GM12891 (cell line): Measurements from ENCODE around the gene FGF12.

Experiments used
- DNase-seq: peaks from one replicate; pipeline ENCODE4 v3.0.0; 2011; ENCODE audit warnings: low spot score; ENCODE audit not compliant: insufficient read length
- FAIRE-seq: peaks from 2 replicates; lab custom pipeline; 2011; peaks lifted over from hg19 to GRCh38; lab: Jason Lieb, UNC
- PAX5 ChIP-seq: IDR thresholded peaks from 2 replicates; pipeline ENCODE4 v1.6.1; 2011; ENCODE audit warnings: low read length, moderate library complexity, mild to moderate bottlenecking; ENCODE audit not compliant: insufficient read depth, severe bottlenecking
- POLR2A ChIP-seq: IDR thresholded peaks from 2 replicates; pipeline ENCODE4 v1.6.1; 2011; ENCODE audit warnings: low read depth, low read length, control low read depth
- POLR2AphosphoS5 ChIP-seq: IDR thresholded peaks from 2 replicates; pipeline ENCODE4 v1.6.1; 2011; ENCODE audit warnings: low read depth, low read length, control low read depth
- POU2F2 ChIP-seq: IDR thresholded peaks from 2 replicates; pipeline ENCODE4 v1.6.1; 2011; ENCODE audit warnings: low read depth, mild to moderate bottlenecking, control low read depth, low read length, moderate library complexity
- SPI1 ChIP-seq: IDR thresholded peaks from 2 replicates; pipeline ENCODE4 v1.6.1; 2011; ENCODE audit warnings: low read depth, low read length, control low read depth
- TAF1 ChIP-seq: IDR thresholded peaks from 2 replicates; pipeline ENCODE4 v1.6.1; 2011; ENCODE audit warnings: low read depth, low read length, control low read depth

FGF12 gene

DNA sequence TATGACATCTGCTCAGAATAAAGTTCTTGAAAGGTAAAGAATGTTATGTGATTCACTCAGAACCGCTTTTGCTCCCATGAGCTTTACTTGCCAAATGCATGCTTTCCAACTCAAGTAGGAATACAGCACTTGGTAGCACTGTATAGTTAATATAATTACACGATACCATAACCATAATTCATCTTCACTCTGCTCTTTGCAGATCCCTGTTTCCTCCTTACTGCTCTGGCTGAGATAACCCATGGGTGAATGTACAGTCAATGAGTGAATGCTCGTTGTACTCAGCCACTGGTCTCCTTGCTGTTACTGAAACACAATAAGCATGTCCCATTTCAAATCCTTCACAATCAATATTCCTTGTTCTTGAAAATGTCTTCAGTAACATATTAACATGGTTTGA is 550.0 kb downstream of the FGF12 start:
- TF ChIP-seq PAX5 (no peak), POLR2A (no peak)
- no peak for FAIRE-seq
- no peak for DNase-seq

DNA sequence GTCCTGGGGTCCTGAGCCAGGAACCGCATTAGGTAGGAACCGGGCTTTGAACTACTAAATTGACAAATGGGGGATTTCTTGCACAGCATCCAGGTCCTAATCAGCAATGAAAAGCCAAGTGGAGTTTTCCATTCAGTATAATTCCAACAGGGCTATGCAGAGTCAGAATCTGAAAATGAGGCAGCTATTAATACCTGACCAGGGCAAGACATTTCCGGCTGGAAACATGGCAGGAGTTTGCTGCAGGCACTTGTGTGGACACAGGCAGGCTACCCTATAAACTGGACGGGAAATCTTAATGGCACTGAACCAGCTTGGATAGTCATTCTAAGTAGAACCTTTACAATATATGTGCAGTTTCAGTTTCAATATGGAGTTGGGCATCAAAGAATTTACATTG is 553.1 kb downstream of the FGF12 start:
- no peak for TF ChIP-seq POLR2A
- DNase-seq (no peak), FAIRE-seq (no peak)

DNA sequence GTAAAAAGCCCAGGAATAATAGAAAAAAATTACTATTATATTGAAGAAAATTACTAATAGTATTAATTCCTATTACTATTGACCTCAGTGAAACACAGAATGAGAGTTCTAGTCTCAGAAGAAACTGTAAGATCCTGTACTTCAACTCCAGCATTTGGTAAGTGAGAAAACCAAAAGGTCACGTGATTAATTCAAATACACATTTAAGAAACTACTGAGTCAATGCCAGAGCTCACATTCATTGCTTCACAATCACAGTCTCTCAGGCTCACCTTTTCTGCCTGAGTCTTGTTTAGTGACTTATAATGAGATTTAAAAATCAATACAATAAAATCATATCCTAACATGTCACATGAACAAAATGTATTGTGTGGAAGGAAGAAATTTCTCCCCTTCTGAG is 556.1 kb downstream of the FGF12 start:
- FAIRE-seq, result no peak
- DNase-seq, result no peak
- no peak for TF ChIP-seq SPI1
- TF ChIP-seq PAX5, result no peak
- no peak for TF ChIP-seq POU2F2
- no peak for TF ChIP-seq POLR2AphosphoS5
- TF ChIP-seq POLR2A, result no peak
- TF ChIP-seq TAF1, result no peak

DNA sequence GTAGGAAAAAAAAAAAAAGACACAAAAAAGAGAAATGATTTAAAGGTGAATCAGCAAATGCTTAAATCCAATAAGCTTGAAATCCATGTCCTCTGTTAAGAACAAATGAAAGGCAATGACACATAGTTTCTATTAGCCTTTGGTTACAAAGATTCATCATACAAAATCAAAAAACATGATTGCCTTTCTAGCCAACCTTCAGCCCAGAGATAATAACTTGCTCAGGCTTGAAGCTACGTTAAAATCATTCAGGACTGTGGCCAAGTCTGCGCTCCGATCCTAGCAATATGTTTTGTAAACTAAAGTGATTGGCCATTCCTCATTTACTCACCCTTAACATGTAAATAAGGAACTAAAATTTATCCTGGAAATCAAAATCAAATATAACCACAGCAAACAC is 556.7 kb downstream of the FGF12 start:
- FAIRE-seq, result no peak
- DNase-seq, result no peak
- no peak for TF ChIP-seq SPI1
- TF ChIP-seq TAF1, result no peak
- no peak for TF ChIP-seq POLR2AphosphoS5
- TF ChIP-seq PAX5, result no peak
- no peak for TF ChIP-seq POLR2A
- no peak for TF ChIP-seq POU2F2

DNA sequence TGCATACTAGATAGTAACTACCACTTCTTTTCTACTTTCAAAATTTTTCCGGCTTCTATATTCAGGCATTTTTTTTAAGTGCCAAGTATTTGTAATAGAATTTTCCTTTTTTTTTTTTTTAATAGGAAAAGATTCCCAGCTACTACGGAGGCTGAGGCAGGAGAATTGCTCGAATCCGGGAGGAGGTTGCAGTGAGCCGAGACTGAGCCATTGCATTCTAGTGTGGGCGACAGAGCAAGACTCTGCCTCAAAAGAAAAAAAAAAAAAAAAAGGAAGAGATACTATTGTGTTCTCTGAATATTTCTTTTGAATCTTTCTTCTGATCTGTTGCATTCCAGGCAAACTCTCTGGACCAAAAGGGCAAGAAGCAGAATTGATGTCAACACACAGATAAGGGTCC is 557.3 kb downstream of the FGF12 start:
- FAIRE-seq, result no peak

DNA sequence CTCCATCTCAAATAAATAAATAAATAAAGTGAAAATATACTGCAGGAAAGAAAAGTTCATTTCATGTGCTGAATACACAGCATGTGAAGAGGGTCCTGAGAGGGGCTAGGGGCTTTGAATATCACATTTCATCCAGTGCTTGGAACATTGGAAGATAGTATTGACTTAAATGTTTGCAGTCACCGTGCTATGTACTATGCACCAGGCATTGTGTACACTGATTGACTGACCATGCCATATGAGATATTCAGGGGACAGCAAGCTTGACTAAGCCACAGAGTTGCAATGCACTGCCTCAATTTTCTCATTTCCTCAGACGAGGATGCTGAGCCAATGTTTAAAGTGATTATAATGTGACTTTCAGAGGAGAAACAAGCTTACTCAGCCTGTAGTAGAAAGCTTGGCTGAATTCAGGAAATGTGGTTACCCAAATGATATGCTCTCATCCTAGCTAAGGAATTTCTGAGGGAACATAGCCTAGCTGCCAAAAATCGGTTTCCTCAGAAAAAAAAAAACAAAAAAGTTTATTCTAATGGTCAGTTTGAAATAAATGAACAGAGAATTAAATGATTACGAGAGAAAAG is 557.9 kb downstream of the FGF12 start:
- no peak for TF ChIP-seq TAF1
- TF ChIP-seq POLR2A, result no peak
- no peak for TF ChIP-seq PAX5
- TF ChIP-seq SPI1, result no peak
- no peak for TF ChIP-seq POU2F2
- no peak for TF ChIP-seq POLR2AphosphoS5
- DNase-seq (no peak), FAIRE-seq (no peak)

More for the DNA sequence above, 557.3 kb downstream of the FGF12 start:
- no peak for TF ChIP-seq POLR2A
- TF ChIP-seq PAX5, result no peak
- no peak for TF ChIP-seq SPI1
- TF ChIP-seq TAF1, result no peak
- no peak for TF ChIP-seq POLR2AphosphoS5
- TF ChIP-seq POU2F2, result no peak
- DNase-seq, result no peak

DNA sequence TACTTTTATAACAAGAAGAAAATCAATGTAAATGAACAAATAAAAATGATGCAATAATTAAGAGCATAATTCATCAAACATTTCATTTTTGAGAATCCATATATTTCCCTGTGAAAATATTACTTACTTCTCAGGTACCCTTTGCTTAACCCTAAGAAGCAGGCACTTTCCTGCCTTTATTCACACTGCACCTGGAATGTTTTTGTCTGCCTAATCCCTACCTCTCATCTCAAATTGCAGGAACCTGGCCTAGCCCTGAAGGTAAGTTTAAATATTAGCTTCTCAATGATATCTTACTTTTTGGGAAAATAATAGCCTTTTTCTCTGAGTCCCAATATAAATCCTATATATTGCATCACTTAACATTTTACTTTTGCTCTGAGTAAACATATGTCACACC is 559.1 kb downstream of the FGF12 start:
- FAIRE-seq (no peak), DNase-seq (no peak)
- TF ChIP-seq POLR2A (no peak), PAX5 (no peak), POLR2AphosphoS5 (no peak), SPI1 (no peak), TAF1 (no peak), POU2F2 (no peak)

DNA sequence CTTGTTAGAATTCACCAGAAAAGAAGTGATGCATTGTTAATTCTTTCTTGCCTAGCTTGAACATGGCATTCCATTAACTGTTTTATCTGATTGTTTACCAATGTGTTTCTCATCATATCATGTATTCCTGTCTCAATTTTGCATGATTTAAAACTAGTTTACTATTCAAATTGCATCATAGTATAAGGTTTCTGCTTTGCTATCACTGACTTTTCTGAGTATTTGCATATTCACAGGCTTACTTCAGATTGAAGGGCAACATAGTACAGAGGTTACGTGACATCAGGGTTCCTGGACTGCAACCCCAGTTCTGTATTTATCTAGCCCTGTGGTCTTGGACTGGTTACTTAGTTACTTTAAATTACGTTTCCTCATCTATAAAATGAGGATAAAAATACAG is 561.8 kb downstream of the FGF12 start:
- no peak for TF ChIP-seq POU2F2
- no peak for TF ChIP-seq TAF1
- TF ChIP-seq SPI1, result no peak
- no peak for TF ChIP-seq PAX5
- TF ChIP-seq POLR2A, result no peak
- no peak for TF ChIP-seq POLR2AphosphoS5
- FAIRE-seq, result no peak
- no peak for DNase-seq

DNA sequence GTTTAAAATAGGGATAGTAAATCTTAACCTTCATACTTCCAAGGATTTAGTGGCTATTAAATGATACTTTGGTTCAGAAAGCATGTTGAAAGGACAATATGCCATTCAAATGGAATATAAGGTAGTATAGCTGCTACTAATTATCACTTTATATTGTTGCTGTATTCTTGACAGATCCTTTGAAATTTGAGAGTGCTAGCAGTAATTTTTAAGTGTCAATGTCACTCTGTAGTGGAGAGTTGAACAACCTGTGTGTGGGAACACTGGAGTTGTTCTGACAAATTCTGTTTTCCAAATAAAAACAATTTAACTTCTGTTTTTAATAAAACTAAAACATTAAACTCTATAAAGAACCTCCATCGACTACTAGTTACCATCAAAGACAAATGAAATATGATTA is 565.7 kb downstream of the FGF12 start:
- no peak for DNase-seq
- TF ChIP-seq PAX5 (no peak), SPI1 (no peak), POU2F2 (no peak), POLR2AphosphoS5 (no peak), TAF1 (no peak), POLR2A (no peak)
- FAIRE-seq, result no peak

DNA sequence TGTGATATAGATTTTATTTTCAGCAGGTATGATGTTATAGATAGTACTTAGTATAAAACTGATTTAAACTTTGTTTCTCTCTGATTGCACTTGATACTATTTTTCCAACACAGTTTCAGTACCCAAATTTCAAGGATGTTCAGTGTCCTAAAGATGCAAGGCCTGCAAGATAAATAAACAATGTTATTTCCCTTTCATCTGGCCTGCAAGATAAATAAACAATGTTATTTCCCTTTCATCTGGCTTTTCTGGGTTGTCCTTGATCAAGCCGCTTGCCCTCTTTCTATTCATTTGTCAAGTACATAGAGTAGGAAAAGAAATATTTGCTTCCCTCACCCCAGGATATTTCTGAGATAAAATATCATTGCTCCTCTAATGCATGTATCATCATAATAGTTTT is 571.0 kb downstream of the FGF12 start:
- no peak for FAIRE-seq
- DNase-seq, result no peak
- TF ChIP-seq POLR2A, result no peak

DNA sequence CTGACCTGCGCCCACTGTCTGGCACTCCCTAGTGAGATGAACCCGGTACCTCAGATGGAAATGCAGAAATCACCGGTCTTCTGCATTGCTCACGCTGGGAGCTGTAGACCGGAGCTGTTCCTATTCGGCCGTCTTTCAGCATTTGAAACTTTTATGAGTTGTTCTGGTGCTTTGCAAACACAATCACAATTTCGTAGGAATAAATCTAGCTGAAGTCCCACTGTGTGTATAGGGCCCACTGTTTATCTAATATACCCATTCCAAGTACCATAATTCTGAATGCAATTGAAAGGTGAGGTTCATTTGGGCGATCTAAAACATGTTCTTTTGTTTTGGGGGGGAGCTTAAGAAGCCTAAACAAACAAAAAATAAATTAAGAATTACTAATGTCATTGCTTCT is 572.1 kb downstream of the FGF12 start:
- DNase-seq (no peak), FAIRE-seq (no peak)

More for the DNA sequence above, 572.1 kb downstream of the FGF12 start:
- TF ChIP-seq PAX5 (no peak), POLR2AphosphoS5 (no peak), POLR2A (no peak), SPI1 (no peak), POU2F2 (no peak), TAF1 (no peak)
